NOMO-1 treated with DMSO at 0.1 percent for 48 hours (cell line): ENCODE results near the gene GUCA2B.

Experiments
- DNase-seq: peaks from one replicate; lab custom pipeline; 2025; ENCODE audit not compliant: unreplicated experiment; lab: John Stamatoyannopoulos, UW

GUCA2B gene

DNA sequence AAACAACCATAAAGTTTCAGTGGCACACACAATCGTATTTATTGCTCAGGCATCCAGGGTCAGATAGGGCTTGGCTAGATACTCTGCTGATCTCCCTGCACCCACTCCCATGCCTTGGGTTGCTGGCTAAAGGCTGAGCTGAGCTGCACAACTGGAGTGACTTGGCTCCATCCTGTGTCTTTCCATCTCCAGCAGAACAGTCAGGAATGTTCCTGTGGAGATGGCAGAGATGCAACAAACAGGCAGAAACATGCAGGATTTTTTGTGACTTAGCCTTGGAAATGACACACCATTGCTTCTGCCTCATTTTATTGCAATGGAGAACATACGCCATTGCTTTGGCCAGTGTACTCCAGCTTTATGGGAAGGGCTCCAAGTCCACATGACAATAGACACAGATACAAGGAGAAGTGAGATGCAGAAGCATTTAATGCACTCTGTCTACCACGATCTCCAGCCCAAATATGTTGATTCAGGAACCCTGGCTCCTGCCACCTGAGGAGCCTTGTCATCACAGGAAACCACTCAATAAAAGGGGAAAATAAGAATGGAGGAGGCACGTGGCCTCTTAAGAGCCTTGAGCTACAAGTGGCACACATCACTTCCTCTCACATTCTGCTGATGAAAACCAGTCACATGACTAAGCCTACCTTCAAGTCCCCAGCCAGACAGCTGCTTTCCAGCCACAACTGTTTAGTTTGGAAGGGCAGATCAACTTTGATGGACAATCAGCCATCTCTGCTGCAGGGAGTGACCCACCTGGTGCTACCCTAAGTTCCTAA lies 10.1 kb upstream of the GUCA2B start:
- peak; percentile 8 for DNase-seq

DNA sequence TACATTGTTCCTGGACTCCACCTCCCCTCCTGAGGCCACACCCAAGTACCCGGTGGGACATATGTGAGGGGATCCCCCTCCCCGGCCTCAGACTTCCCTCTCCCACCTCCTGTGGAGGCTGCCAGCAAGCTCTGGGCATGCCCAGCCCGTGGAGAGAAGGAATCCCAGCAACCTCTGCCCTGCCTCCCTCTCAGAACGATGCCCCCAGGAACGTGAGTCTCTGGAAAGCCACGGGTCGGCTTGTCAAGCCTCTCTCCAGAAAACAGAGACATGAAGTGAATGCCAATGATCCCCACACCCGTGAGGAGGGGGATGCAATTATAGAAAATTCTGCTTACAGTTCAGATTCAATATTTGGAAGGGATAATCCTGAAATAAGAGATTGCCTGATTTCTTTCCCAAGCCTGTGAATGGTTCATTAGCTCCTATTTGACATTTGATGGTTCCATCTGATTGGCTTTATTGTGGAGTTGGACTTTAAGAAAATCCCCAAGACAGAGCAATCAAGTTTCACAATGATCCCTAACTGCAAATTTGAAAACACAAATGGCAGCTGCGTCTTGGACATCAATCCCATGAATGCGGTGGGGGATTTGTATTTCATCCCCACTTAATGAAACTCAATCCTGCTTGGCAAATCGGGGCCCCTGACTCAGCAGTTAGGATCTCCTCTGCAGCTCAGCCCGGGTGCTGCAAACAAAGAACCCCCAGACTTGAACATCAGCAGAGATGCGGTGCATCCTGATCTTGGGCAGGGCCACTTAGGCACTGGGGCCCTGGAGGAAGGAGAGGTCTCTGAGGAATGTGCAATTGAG lies 9.1 kb upstream of the GUCA2B start:
- DNase-seq: no peak

DNA sequence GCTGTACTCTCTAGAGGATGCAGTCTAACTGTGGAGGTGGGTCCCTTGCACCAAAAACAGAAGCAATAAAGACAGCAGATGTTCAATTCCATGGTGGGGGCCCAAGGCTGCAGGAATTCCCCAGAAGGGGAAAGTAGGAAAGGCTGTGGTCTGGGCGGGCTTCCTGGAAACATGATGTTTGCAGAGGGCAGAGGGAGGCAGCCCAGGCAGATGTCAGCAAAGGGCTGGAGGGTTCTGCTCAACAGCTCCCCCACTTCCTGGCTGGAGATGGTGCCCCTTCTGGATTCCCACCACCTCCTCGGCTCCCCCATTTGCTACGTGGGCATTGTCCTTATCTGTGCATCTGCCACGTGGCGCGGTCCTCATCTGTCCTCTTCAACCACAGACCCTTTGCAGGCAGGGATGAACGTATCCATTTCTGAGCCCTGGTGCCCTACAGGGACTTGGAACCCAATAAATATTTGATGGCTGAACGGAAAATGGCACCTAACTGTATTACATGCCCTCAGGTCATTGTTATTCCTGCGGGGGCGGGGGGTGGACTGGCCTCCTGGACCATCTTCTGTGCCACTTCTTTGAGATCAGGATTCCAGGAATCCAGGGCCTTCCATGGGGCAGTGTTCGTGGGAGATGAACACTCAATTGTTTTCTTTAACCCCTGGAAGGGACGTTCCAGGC lies 8.4 kb upstream of the GUCA2B start:
- no peak for DNase-seq

DNA sequence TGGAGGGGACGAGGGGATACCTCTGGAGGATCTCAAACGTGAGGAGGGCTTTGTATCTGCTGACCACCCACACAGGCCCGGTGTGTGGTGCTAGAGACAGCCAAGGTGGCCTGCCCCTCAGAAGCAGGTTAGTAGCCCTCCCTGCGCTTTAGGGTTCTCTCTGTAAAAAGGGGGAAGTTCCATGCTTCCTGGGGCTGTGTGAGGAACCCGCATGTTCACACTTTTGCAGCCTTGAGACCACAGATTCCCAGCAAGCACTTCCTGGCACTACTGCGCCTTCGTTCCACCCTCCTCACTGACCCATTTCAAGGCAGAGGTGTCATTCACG lies 7.9 kb upstream of the GUCA2B start:
- DNase-seq: no peak

DNA sequence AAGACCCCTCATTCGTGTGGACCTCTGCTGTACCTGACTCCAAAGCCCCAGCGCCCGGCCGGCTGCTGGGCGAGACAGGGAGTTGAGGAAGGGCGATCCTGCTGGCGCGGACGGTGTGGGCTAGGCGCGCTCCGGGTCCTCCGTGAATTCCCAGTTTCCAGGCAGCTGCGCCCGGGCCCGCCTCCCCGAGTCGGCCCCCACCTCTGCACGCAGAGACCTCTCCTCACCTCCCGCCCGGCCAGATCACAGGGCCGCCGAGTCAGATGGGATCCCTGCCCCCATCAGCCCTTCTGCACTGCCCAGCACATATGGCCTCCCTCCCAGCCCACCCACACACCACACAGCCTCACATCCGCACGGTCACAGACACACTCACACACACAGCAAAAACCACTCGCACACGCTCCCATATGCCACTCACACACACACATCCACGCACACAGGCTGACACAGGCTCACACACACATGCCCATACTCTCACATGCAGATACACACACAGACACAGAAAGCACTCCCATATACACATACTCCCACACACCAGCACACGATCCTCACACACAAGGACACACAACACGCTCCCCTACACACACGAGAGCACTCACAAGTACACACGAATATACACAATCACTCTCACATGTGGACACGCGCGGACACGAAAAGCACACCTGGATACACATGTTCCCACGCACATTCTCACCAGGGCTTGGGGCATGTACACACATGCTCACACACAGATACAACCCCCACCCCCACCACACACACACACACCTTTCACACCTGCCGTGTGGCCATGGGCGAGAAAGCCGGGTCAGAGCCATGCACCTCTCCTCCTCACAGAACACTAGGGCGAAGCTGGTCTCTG lies 7.2 kb upstream of the GUCA2B start:
- no peak for DNase-seq

GRCh38 chr1:42146626-42147320 lies 6.4 kb upstream of the GUCA2B start:
- DNase-seq: peak; percentile 36

- no peak for DNase-seq
These were observed 5.0 kb upstream of the GUCA2B start for GRCh38 chr1:42148166-42148565.

GRCh38 chr1:42150651-42151050 lies 2.6 kb upstream of the GUCA2B start:
- no peak for DNase-seq

- no peak for DNase-seq
These were observed 1.1 kb upstream of the GUCA2B start for GRCh38 chr1:42152119-42152518.

GRCh38 chr1:42153624-42154023 lies 414 bp downstream of the GUCA2B start:
- DNase-seq: no peak

GRCh38 chr1:42154685-42155084 lies 1.5 kb downstream of the GUCA2B start:
- DNase-seq: no peak

DNA sequence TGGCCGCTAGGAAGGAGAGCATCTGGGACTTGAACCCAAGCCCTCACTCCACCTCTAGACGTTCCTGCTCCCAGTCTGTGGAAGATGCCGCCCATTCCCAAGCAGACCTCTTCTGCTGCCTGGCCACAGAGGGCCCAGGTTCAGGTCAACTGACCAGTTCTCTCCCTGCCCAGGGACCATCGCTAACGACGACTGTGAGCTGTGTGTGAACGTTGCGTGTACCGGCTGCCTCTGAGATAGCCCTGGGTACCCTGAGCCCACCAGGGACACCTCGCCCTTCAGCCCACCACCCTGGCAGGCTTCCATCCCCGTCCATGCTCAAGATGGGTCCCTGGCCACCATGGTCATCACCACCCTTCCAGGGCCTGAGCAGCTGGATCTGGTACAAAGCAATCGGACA lies 2.2 kb downstream of the GUCA2B start:
- no peak for DNase-seq

DNA sequence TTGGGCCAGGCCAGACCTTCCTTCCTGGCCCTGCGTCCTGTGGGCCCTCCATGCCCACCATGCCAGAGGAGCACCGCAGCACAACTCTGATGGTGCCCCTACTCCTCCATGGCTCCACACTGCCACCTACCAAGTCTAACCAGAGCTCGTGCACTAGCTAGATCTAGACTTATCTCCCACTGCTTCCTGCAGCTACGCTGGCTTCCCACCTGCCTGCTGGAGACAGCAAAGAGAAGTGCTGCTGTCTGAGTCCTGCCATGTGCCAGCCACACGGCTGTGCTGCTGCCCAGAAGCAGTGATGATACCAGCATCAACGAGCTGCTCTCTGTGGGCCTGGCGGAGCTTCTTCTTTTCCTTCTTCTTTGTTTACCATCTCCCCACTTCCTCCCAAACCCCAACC lies 4.5 kb downstream of the GUCA2B start:
- no peak for DNase-seq

DNA sequence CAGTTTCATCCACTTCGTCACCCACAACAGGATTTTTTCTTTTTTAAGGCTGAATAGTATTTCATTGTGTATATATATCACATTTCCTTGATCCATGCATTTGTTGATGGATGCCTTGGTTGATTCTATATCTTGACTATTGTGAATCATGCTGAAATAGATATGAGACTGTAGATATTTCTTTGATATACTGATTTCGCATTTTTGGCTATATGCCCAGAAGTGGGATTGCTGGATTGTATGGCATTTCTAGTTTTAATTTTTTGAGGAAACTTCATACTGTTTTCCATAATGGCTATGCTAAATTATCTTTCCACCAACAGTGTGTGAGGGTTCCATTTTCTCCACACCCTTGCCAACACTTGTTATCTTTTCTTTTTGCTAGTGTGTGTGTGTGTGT lies 5.0 kb downstream of the GUCA2B start:
- DNase-seq: no peak

DNA sequence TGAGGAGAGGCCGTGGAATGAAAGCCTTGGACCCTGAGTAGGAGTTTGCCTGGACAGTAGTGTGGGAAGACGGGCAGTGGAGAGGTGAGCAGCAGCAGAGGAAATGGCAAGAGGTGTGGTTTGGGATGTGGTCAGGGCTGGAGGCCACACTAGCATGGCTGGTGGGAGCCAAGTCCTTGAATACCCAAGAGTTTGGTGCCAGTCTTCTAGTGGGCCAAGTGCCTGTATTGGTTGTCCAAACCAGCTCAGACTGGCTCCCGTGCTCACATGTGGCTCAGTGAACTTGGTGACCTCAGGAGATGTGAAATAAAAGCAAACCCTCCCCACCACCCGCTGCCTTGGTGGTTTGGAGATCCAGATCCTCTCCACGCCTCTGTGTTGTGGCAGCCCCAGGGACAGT lies 9.0 kb downstream of the GUCA2B start:
- DNase-seq: no peak

DNA sequence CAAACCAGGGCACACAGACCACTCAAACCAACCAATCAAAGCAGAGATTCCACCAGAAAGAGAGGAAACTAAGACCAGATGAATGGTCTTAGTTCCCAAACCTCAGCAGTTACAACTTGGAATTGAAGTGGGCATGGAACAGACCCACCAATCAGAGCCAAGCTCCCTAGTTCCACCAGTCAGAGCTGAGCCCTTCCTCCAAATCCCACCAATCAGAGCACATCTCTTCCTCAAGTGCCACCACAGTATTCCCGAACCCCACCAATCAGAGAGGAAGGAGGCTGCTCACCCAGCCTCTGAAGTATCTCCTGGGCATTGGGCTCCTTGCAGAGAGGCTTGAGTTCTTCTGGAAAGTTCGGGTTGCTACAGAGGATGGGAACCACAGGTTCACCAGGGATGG lies 9.9 kb downstream of the GUCA2B start:
- DNase-seq: no peak

GRCh38 chr1:42163536-42164503 lies 10.6 kb downstream of the GUCA2B start:
- DNase-seq: no peak

- no peak for DNase-seq
These were observed 11.6 kb downstream of the GUCA2B start, which contains the start of gene GUCA2A for GRCh38 chr1:42164551-42165420. GUCA2A (minus strand) TSS chr1:42164745; CDS start chr1:42164712, 33 bp downstream.
